GM12873 (cell line): Measurements from ENCODE around the gene ADSS1.

Experiments used
- TF ChIP-seq, protein P1 (sequence below): IDR thresholded peaks from 2 replicates; pipeline ENCODE4 v1.5.1; 2012; ENCODE audit warnings: low read depth, mild to moderate bottlenecking, moderate library complexity, low read length, control low read depth; ENCODE audit not compliant: insufficient read depth; ENCODE audit errors: missing control alignments

The ADSS1 gene

DNA sequence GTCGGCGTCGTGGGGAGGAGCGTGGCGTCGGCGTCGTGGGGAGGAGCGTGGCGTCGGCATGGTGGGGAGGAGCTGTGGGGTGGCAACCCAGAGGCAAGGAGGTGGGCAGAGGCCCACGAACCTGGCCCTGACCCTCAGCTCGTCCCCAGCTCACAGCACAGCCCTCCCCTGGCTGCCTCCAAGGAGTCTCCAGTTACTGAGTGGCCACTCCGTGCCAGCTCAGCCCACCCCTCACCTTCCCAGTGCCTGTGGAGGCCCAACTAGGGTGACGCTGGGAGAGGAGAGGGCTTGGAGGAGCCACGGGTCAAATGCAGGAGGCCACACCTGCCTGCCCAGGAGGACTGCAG, 5.8 kb downstream of the ADSS1 start:
- TF ChIP-seq, protein P1, sequence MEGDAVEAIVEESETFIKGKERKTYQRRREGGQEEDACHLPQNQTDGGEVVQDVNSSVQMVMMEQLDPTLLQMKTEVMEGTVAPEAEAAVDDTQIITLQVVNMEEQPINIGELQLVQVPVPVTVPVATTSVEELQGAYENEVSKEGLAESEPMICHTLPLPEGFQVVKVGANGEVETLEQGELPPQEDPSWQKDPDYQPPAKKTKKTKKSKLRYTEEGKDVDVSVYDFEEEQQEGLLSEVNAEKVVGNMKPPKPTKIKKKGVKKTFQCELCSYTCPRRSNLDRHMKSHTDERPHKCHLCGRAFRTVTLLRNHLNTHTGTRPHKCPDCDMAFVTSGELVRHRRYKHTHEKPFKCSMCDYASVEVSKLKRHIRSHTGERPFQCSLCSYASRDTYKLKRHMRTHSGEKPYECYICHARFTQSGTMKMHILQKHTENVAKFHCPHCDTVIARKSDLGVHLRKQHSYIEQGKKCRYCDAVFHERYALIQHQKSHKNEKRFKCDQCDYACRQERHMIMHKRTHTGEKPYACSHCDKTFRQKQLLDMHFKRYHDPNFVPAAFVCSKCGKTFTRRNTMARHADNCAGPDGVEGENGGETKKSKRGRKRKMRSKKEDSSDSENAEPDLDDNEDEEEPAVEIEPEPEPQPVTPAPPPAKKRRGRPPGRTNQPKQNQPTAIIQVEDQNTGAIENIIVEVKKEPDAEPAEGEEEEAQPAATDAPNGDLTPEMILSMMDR = no peak

DNA sequence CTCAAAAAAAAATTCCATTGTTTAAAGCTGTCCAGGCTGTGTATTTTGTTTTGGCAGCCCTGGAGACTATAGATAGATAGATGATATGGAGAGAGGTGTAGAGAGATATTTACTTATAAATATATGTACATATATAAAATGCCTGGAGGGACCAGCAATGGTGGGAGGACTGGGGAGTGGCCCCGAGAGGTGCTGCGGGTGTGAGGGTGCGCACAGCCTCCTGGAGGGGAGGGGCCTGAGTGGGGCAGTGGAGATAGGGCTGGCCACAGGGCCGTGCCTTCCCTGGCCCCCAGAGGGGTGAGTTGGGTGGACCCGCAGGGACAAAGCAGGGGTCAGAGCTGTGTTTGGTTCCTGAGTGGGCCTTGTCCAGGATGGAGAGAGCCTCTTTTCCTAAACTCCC, 6.5 kb downstream of the ADSS1 start:
- TF ChIP-seq, protein P1 = no peak

DNA sequence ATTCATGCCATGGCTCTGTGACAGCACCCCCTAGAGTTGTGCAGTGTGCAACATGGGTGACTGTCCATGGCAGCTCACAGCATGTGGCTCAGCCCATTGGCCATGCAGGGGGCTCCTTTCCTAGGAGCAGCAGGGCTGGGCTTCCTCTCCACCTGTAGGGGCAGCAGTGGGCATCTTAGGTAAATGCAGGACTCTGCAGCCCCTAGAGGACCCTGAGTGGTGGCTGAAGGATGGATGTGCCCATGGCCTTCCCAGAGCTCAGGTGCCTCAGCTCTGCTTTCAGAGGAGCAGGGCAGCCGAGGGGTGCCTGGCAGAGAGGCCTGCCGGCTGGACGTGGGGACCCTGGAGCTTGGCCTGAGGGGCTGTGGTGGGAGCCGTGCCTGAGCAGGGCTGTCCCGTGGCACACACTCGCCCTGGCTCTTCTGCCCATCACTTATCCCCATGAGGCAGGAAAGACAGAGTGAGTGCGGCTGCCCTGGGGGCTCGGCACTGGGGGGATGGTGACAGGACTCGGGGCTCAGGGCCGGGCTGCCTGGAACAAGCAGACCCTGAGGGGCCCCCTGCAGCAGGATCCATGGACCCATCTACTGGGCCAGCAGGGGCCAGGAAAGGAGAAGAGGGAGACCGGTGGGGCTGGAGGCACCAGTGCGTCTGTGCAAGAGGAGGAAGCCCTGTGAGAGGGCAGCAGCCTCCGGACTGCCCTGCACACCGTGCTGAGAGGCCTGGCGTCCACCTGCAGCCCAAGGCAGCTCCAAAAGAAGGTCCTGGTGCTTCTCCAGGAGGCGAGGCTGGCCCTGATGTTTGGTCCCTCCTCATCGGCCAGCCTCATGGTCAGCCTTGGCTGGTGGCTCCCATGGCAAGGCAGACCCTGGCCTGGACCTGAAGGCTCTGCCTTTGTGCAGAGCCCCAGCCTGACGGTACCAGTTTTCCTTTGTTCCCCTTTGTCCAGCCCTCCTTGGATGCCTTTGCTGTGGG, 7.6 kb downstream of the ADSS1 start:
- TF ChIP-seq, protein P1 = peak; percentile 41

DNA sequence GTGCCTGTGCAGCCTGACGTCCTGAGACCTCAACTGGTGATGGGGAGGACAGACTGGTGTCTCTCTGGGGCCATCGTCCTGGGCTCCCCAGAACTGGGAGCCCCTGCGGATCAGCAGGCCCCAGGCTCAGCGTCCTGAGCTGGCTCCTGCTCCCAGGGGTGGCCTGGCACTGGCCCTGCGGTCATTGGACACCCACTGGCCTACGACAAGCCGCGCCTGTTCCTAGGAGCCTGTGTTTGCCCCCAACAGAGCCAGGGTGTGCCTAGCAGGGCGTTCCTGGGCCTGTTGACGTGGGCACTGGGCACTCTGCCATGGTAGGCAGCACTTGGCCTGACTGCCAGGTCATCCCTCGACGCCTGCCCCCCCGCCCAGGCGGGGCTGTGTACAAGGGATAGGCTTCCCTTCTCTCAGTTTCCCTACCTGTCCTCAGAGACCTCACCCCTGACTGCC, 8.4 kb downstream of the ADSS1 start:
- TF ChIP-seq, protein P1 = no peak

DNA sequence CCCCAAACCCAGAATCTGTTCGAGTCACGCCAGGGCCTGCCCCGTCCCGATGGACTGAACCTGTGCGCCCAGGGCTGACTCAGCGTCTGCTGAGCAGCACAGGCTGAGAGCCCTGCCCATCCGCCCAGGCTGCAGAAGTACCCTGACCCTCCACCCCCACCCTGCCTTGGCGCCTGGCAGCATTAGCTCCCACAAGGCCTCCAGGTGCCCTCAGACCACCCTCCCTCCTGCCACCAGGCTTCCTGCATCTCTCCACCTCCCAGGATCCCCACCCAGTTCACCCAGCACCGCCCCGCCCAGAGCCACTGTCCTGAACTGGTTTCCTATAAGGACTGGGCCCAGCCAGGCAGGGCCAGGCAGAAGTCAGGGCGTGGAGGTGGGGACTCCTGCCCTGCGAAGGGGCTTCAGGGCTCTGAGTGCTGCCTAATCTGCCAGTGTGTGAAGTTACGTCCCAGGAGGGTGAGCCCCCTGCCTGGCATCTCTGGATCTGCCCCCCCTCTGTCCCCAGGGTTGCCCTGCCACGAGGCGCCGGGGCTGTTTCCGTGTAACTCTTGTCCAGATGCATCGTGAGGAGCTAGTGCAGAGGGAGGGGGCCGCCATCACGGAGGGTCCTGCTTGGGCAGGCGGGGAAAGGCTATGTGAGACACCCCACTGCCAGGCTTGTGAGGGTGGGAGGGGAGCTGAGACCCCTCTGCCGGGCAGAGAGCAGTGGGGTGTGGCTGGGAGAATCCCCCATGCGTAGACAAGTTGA, 9.1 kb downstream of the ADSS1 start:
- TF ChIP-seq, protein P1 = no peak

DNA sequence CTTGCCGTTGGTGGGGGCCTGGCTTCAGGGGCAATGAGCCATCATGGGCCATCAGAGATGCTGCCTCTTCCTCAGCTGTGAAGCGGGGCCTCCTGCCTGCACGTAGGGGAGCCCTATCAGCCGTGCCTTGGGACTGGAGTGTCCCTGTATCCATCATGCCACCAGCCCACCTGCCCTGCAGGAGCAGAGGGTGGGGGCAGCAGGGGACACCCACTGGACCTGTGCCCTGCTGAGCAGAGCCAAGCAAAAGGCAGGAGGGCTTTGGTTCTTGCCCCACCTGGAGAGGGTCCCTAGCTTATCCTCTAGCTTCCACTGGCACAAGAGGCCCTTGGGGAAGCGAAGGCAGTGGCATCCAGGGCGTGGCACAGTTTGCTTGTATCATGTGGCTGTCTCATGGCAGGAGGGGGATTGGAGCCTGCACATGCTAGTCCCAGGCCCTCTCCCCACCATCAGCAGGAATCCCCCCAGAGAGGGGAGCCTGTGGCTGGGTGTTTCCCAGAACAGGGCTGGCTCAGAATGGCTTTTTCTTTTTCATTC, 10.1 kb downstream of the ADSS1 start:
- TF ChIP-seq, protein P1 = no peak

DNA sequence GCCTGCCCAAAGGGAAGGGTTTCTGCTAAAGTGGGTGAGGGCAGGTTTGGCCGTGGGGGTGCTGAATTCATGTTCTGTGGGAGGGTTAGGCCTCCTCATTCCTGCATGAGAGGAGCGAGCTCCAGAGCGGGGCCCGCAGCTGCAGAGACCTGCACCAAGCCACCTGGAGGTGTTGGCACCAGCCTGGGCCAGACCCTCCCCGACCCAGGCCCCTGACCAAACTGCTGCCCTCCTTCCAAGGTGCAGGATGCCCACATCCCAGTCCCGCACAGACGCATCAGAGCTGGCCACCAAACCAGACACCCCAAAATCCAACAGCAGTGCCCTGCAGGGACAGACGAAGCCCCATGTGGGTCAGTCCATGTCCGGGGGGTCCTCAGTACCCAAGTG, 10.6 kb downstream of the ADSS1 start:
- TF ChIP-seq, protein P1 = no peak
